Spleen (tissue), 7 donors: ENCODE measurements around the gene PVR.

ENCODE experiments used
- POLR2A ChIP-seq, 3 donors: fragments of 450-650 bp; IDR thresholded peaks; one replicate each; pipeline ENCODE4 v1.5.1; 2017; ENCODE audit warnings: antibody characterized with exemption in 3 of 3, mild to moderate bottlenecking in 1 of 3
- TF ChIP-seq, protein P1 (sequence below), 11 experiments: fragments of 200-600 bp in 7 of 11; fragments of 450-650 bp in 4 of 11; sonication (generic) in 4 of 11; IDR thresholded peaks in 8 of 11; conservative IDR thresholded peaks in 3 of 11; 1 replicate in 7 of 11; 2 replicates in 4 of 11; pipeline versions ENCODE4 v1.4.0 to v1.8.0; 2016 to 2021; ENCODE audit warnings: antibody characterized with exemption in 11 of 11, inconsistent platforms in 4 of 11, mild to moderate bottlenecking in 1 of 11
- donor health status: DM: no; HTN: no; CAD: no; lungs with moderate emphysema.
- donor health status: DM: no; HTN: no; CAD: no.
- donor health status: DM: no; HTN: no; CAD: no.

- no peak for TF ChIP-seq POLR2A (IDR thresholded peaks at IDR 0.05)
- TF ChIP-seq, protein P1, sequence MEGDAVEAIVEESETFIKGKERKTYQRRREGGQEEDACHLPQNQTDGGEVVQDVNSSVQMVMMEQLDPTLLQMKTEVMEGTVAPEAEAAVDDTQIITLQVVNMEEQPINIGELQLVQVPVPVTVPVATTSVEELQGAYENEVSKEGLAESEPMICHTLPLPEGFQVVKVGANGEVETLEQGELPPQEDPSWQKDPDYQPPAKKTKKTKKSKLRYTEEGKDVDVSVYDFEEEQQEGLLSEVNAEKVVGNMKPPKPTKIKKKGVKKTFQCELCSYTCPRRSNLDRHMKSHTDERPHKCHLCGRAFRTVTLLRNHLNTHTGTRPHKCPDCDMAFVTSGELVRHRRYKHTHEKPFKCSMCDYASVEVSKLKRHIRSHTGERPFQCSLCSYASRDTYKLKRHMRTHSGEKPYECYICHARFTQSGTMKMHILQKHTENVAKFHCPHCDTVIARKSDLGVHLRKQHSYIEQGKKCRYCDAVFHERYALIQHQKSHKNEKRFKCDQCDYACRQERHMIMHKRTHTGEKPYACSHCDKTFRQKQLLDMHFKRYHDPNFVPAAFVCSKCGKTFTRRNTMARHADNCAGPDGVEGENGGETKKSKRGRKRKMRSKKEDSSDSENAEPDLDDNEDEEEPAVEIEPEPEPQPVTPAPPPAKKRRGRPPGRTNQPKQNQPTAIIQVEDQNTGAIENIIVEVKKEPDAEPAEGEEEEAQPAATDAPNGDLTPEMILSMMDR (IDR thresholded peaks at IDR 0.05 in 8 of 11, conservative IDR thresholded peaks at IDR 0.05 in 3 of 11) = no peak
Measured at GRCh38 chr19:44660081-44660480, 16.4 kb downstream of the PVR start.
